Aorta (tissue), 5 donors: ENCODE measurements around the gene ATP1A4. TPM values are rescaled to one million over a fixed set of nuclear protein-coding genes. Genes with fewer than 3 reads are reported as not detected.
"Not testable (repeated sequence)": the region's sequence is repeated elsewhere in the genome, so short reads cannot be mapped to it uniquely, and the experiment has no call there.

Experiments
- ATAC-seq: fragments of 200-7000 bp; cut with Tn5 transposase; one replicate; pipeline ENCODE4 v1.9.1; 2022; ENCODE audit warnings: moderate library complexity; ENCODE audit not compliant: low FRiP score
- DNase-seq, 2 donors: peaks; one replicate each; pipeline ENCODE4 v3.0.0-alpha.2; 2020
- H3K27ac ChIP-seq, 2 donors: one replicate each; pipeline ENCODE4 v1.5.1; 2013; ENCODE audit warnings: low read length in 2 of 2, mild to moderate bottlenecking in 2 of 2, moderate library complexity in 2 of 2, control low read depth in 1 of 2, inconsistent platforms in 1 of 2, low read depth in 1 of 2
- H3K27me3 ChIP-seq, 2 donors: one replicate each; pipeline ENCODE4 v1.6.1; 2013; ENCODE audit warnings: control low read depth in 1 of 2, low read length in 1 of 2, mild to moderate bottlenecking in 1 of 2, moderate library complexity in 1 of 2; ENCODE audit not compliant: insufficient read depth in 2 of 2, control insufficient read depth in 1 of 2
- H3K36me3 ChIP-seq, 2 donors: one replicate each; pipeline ENCODE4 v1.6.1; 2013; ENCODE audit warnings: control low read depth in 1 of 2, low read length in 1 of 2, mild to moderate bottlenecking in 1 of 2; ENCODE audit not compliant: insufficient read depth in 2 of 2, control insufficient read depth in 1 of 2
- H3K4me1 ChIP-seq, 2 donors: one replicate each; pipeline ENCODE4 v1.6.1; 2013; ENCODE audit warnings: low read length in 2 of 2, control low read depth in 1 of 2, mild to moderate bottlenecking in 1 of 2, moderate library complexity in 1 of 2; ENCODE audit not compliant: insufficient read depth in 2 of 2, control insufficient read depth in 1 of 2
- H3K4me3 ChIP-seq, 2 donors: one replicate each; pipeline ENCODE4 v1.5.1; 2013; ENCODE audit warnings: low read length in 2 of 2, control low read depth in 1 of 2, mild to moderate bottlenecking in 1 of 2
- H3K9me3 ChIP-seq: one replicate; pipeline ENCODE4 v1.6.1; 2013; ENCODE audit warnings: mild to moderate bottlenecking, low read length; ENCODE audit not compliant: control insufficient read depth
- WGBS, 2 donors: extraction: QIAGEN DNeasy Blood & Tissue Kit; methylation state at CpG; one replicate each; pipeline ENCODE4 v1.1.7; 2013; 5-methylcytosine and 5-hydroxymethylcytosine counted together
- intact Hi-C, 2 donors: fragments of 100-400 bp; cut with DNase I; formaldehyde crosslinking; loops; one replicate each; pipeline versions ENCODE4 v1.14.2 to v1.15.0; 2022
- polyA plus RNA-seq, 2 donors: library from polyadenylated mRNA; stranded (reverse); fragments of 200-250 nt; gene quantifications; one replicate each; pipeline ENCODE4 v1.2.3, GENCODE V29; 2013
- total RNA-seq, 2 donors: library from RNA; stranded (reverse); fragmentation: NEBNext Ultra II Directional; extraction: Animal tissue kit (Norgen Biotek cat#: 25700); gene quantifications; one replicate each; pipeline ENCODE4 v1.2.1, GENCODE V29; 2021
- donor health status: healthy with polysubstance abuse.
- donor health status: Bipolar disorder and iron deficiency.
- donor health status: DM: no; HTN: no; CAD: no.
- donor health status: DM: no; HTN: no; CAD: no.
- donor health status: DM: yes; HTN: yes; CAD: no.

ATP1A4 gene
- total and polyA plus RNA-seq, 4 donors, result 0.19 to 0.36 TPM; not detected in 2

- H3K27me3 ChIP-seq, H3K4me1 ChIP-seq, H3K36me3 ChIP-seq, DNase-seq, H3K9me3 ChIP-seq, intact Hi-C loops, H3K4me3 ChIP-seq, ATAC-seq, H3K27ac ChIP-seq: not testable (repeated sequence)
- WGBS, 2 donors, result 70 to 89% methylated on average over 10 of the region's 10 CpGs
Measured at GRCh38 chr1:160111462-160111861, 39.9 kb upstream of the ATP1A4 start.

- Histone ChIP-seq H3K9me3 (no peaks in the 10 kb centered on the region), H3K27ac (no peak overlapping the region), H3K36me3 (no peaks in the 10 kb centered on the region), H3K27me3 (no peaks in the 10 kb centered on the region), H3K4me1 (no peaks in the 10 kb centered on the region), H3K4me3 (no peak overlapping the region)
- DNase-seq (no peak), ATAC-seq (no peak)
- WGBS, 2 donors, result 64 to 67% methylated on average over 12 of the region's 12 CpGs
- intact Hi-C loops, result no loop called here
Measured at GRCh38 chr1:160112357-160112756, 39.0 kb upstream of the ATP1A4 start.

- whole genome bisulfite sequencing, 2 donors, result 49 to 52% methylated on average over 8 of the region's 8 CpGs
- Histone ChIP-seq H3K4me1 (no peaks in the 10 kb centered on the region), H3K27me3 (no peaks in the 10 kb centered on the region), H3K36me3 (no peaks in the 10 kb centered on the region), H3K27ac (peak overlapping the region; percentile 55 to 58), H3K9me3 (no peaks in the 10 kb centered on the region), H3K4me3 (no peak overlapping the region)
- DNase-seq, result no peak
- intact Hi-C loops, result no loop called here
- no peak for ATAC-seq
Measured at GRCh38 chr1:160113407-160113806, 38.0 kb upstream of the ATP1A4 start.

GRCh38 chr1:160114085-160114484 lies 37.3 kb upstream of the ATP1A4 start:
- Histone ChIP-seq H3K27me3 (no peaks in the 10 kb centered on the region), H3K4me3 (no peak overlapping the region), H3K27ac (peak overlapping the region; percentile 55 to 63), H3K36me3 (no peaks in the 10 kb centered on the region), H3K4me1 (no peaks in the 10 kb centered on the region), H3K9me3 (no peaks in the 10 kb centered on the region)
- intact Hi-C loops, result no loop called here
- 14 to 17% methylated on average over 4 of the region's 4 CpGs for WGBS, 2 donors
- no peak for DNase-seq
- ATAC-seq, result peak; percentile 1

- intact Hi-C loops, result loop anchor here in 1 of 2 donors (5.0 kb wide), 2 partner anchors 37 to 77 kb away; partner anchors contain the start of genes ATP1A4 and CASQ1
- H3K4me1 ChIP-seq, result no peaks in the 10 kb centered on the region
- no peaks in the 10 kb centered on the region for H3K27me3 ChIP-seq
- no peaks in the 10 kb centered on the region for H3K36me3 ChIP-seq
- ATAC-seq, result peak; percentile 70
- H3K4me3 ChIP-seq, result peak within 1 kb of the TSS; percentile 1 to 72
- no peak for DNase-seq
- H3K27ac ChIP-seq, result peak within 1 kb of the TSS; percentile 63 to 81
- 3 to 6% methylated on average over 15 to 16 of the region's 16 CpGs for WGBS, 2 donors
- H3K9me3 ChIP-seq, result no peaks in the 10 kb centered on the region
Measured at GRCh38 chr1:160115545-160116282, 35.7 kb upstream of the ATP1A4 start, which contains the start of gene ATP1A2. Gene ATP1A2 (plus strand): TSS chr1:160115759. CDS start chr1:160115862, 103 bp downstream.

- Histone ChIP-seq H3K27me3 (no peaks in the 10 kb centered on the region), H3K4me1 (no peaks in the 10 kb centered on the region)
- peak; percentile 16 for ATAC-seq
Measured at GRCh38 chr1:160116283-160117147, 34.9 kb upstream of the ATP1A4 start.

GRCh38 chr1:160117300-160117699 lies 34.1 kb upstream of the ATP1A4 start:
- no peaks in the 10 kb centered on the region for H3K27me3 ChIP-seq
- ATAC-seq, result no peak
- H3K4me1 ChIP-seq, result no peaks in the 10 kb centered on the region
- no peaks in the 10 kb centered on the region for H3K36me3 ChIP-seq
- DNase-seq, result no peak
- WGBS, 2 donors, result 0 to 2% methylated on average over 1 of the region's 1 CpG
- H3K9me3 ChIP-seq, result no peaks in the 10 kb centered on the region
- peak overlapping the region; percentile 6 to 72 for H3K4me3 ChIP-seq
- intact Hi-C loops, result loop anchor here in 1 of 2 donors (5.0 kb wide), 2 partner anchors 35 to 75 kb away; partner anchors contain the start of genes ATP1A4 and CASQ1
- peak overlapping the region in 1 of 2 donors; percentile 81 for H3K27ac ChIP-seq

More at GRCh38 chr1:160116283-160117147, 34.9 kb upstream of the ATP1A4 start:
- no peaks in the 10 kb centered on the region for H3K9me3 ChIP-seq
- 7 to 8% methylated on average over 12 of the region's 12 CpGs for WGBS, 2 donors
- H3K27ac ChIP-seq, result peak overlapping the region; percentile 15 to 81
- no peaks in the 10 kb centered on the region for H3K36me3 ChIP-seq
- peak overlapping the region; percentile 1 to 72 for H3K4me3 ChIP-seq
- no peak for DNase-seq
- intact Hi-C loops, result loop anchor here in 1 of 2 donors (5.0 kb wide), 2 partner anchors 36 to 76 kb away; partner anchors contain the start of genes ATP1A4 and CASQ1

- H3K4me1 ChIP-seq, result no peaks in the 10 kb centered on the region
- 0 to 5% methylated on average over 8 of the region's 8 CpGs for WGBS, 2 donors
- intact Hi-C loops, result loop anchor here in 1 of 2 donors (5.0 kb wide), 2 partner anchors 35 to 75 kb away; partner anchors contain the start of genes ATP1A4 and CASQ1
- H3K9me3 ChIP-seq, result no peaks in the 10 kb centered on the region
- peak overlapping the region in 1 of 2 donors; percentile 66 for H3K27ac ChIP-seq
- H3K4me3 ChIP-seq, result peak overlapping the region; percentile 6 to 72
- H3K27me3 ChIP-seq, result no peaks in the 10 kb centered on the region
- no peaks in the 10 kb centered on the region for H3K36me3 ChIP-seq
- peak; percentile 52 for ATAC-seq
- DNase-seq, result no peak
Measured at GRCh38 chr1:160117709-160118183, 33.7 kb upstream of the ATP1A4 start.
